Measurements from ENCODE around the gene HAPLN3. TPM values are rescaled to one million over a fixed set of nuclear protein-coding genes. Genes with fewer than 3 reads are reported as not detected.
A peak's percentile ranks its signal among the peaks of the same experiment; 100 is the strongest.

The HAPLN3 gene
- total and polyA plus RNA-seq, 4 donors = 3.9 to 15.5 (median 10.5) TPM

- H3K4me1 ChIP-seq (ENCODE audit: control insufficient read depth in 5 of 5, insufficient read depth in 5 of 5, low read length in 5 of 5) = peaks cover 3 to 24% (median 14%) of the 10 kb centered on the region in 5 donors
- no peak overlapping the region for H3K9ac ChIP-seq (ENCODE audit: insufficient read depth in 1 of 2, low read length in 2 of 2)
- TF ChIP-seq CTCF (IDR thresholded peaks at IDR 0.05; ENCODE audit: control extremely low read depth, extremely low read depth) = peak; percentile 38
- peaks cover 0 to 13% (median 11%) of the 10 kb centered on the region in 3 donors for H3K27me3 ChIP-seq (ENCODE audit: control insufficient read depth in 3 of 3, insufficient read depth in 3 of 3, low read length in 2 of 3)
- H3K36me3 ChIP-seq (ENCODE audit: control insufficient read depth in 4 of 4, insufficient read depth in 4 of 4, low read length in 4 of 4) = peaks cover 0 to 4% (median 0%) of the 10 kb centered on the region in 4 donors
- H3K27ac ChIP-seq (ENCODE audit: low read depth in 1 of 2, low read length in 1 of 2) = no peak overlapping the region
- peak overlapping the region; percentile 50 for H3K4me3 ChIP-seq
- H3K9me3 ChIP-seq (ENCODE audit: control insufficient read depth in 4 of 4, insufficient read depth in 3 of 4, low read length in 3 of 4) = peaks cover 0 to 2% (median 0%) of the 10 kb centered on the region in 4 donors
- no peak for ATAC-seq (ENCODE audit: insufficient read depth, low FRiP score)
- DNase-seq = peak; percentile 42 to 64 (median 55)
- 1 to 3% methylated on average over 23 of the region's 23 CpGs for WGBS, 2 donors
These were observed 961 bp downstream of the HAPLN3 start for GRCh38 chr15:88894348-88894818.

DNA sequence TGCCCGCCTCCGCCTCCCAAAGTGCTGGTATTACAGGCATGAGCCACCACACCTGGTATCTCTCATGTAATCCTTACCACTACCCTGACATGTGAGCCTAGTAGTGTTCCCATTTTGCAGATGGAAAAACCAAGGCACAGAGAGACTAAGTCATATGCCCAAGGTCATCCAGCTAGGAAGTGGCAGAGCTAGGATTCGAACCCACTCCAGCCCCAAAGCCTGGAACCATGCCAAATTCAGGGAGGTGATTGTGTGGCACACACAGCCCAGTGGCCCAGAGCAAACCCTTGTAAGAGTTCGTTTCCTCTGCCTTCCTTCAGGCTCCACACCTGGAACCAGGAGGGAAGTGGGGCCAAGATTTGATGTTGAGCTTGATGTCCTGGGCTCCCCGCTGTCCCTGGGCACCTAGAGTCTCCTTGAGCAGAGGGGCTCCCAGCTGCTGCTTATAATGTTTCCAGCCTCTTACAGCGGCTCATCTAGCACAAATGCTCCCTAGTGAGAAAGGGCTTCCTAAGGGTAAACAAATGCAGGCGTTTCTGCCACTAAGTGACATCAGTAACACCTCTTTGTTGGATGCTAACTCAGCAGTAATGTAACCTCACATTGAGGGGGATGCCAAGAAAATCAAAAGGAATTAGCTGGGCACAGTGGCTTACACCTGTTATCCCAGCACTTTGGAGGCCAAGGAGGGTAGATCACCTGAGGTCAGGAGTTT is 3.6 kb downstream of the HAPLN3 start:
- ATAC-seq (ENCODE audit: insufficient read depth, low FRiP score) (no peak), DNase-seq (no peak)
- Histone ChIP-seq H3K9ac (ENCODE audit: insufficient read depth in 1 of 2, low read length in 2 of 2) (no peak overlapping the region), H3K36me3 (ENCODE audit: control insufficient read depth in 4 of 4, insufficient read depth in 4 of 4, low read length in 4 of 4) (peaks cover 0 to 2% (median 0%) of the 10 kb centered on the region in 4 donors), H3K27me3 (ENCODE audit: control insufficient read depth in 3 of 3, insufficient read depth in 3 of 3, low read length in 2 of 3) (peaks cover 0 to 13% (median 11%) of the 10 kb centered on the region in 3 donors), H3K4me3 (no peak overlapping the region), H3K27ac (ENCODE audit: low read depth in 1 of 2, low read length in 1 of 2) (no peak overlapping the region), H3K4me1 (ENCODE audit: control insufficient read depth in 5 of 5, insufficient read depth in 5 of 5, low read length in 5 of 5) (peaks cover 0 to 13% (median 2%) of the 10 kb centered on the region in 5 donors), H3K9me3 (ENCODE audit: control insufficient read depth in 4 of 4, insufficient read depth in 3 of 4, low read length in 3 of 4) (no peaks in the 10 kb centered on the region)
- WGBS, 2 donors = 84 to 91% methylated on average over 7 of the region's 7 CpGs
- no peak for TF ChIP-seq CTCF (IDR thresholded peaks at IDR 0.05; ENCODE audit: control extremely low read depth, extremely low read depth)

DNA sequence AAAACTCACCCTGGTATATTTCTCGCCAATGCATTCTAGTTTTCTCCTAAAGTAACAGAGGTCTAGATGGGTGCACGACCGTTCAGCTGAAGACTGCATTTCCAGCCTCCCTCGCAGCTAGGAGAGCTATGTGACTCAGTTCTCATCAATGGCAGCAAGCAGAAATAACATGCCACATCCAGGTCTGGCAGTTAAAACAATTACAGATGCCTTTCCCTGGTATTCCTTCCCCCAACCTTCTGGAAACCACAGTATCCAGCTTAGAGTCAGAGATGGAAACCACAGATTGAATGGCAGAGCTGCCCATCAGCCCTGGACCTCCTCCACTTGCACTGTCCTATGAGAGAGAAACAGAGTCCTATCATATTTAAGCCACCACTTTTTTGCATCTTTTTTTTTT is 4.8 kb downstream of the HAPLN3 start:
- H3K27ac ChIP-seq (ENCODE audit: low read depth in 1 of 2, low read length in 1 of 2) = no peak overlapping the region
- 88 to 94% methylated on average over 4 of the region's 4 CpGs for WGBS, 2 donors
- H3K36me3 ChIP-seq (ENCODE audit: control insufficient read depth in 4 of 4, insufficient read depth in 4 of 4, low read length in 4 of 4) = peaks cover 0 to 2% (median 0%) of the 10 kb centered on the region in 4 donors
- H3K4me1 ChIP-seq (ENCODE audit: control insufficient read depth in 5 of 5, insufficient read depth in 5 of 5, low read length in 5 of 5) = peaks cover 0 to 6% (median 0%) of the 10 kb centered on the region in 5 donors
- DNase-seq (no peak), ATAC-seq (ENCODE audit: insufficient read depth, low FRiP score) (no peak)
- H3K27me3 ChIP-seq (ENCODE audit: control insufficient read depth in 3 of 3, insufficient read depth in 3 of 3, low read length in 2 of 3) = peaks cover 0 to 12% (median 11%) of the 10 kb centered on the region in 3 donors
- no peaks in the 10 kb centered on the region for H3K9me3 ChIP-seq (ENCODE audit: control insufficient read depth in 4 of 4, insufficient read depth in 3 of 4, low read length in 3 of 4)
- no peak for TF ChIP-seq CTCF (IDR thresholded peaks at IDR 0.05; ENCODE audit: control extremely low read depth, extremely low read depth)
- H3K9ac ChIP-seq (ENCODE audit: insufficient read depth in 1 of 2, low read length in 2 of 2) = no peak overlapping the region
- H3K4me3 ChIP-seq = no peak overlapping the region
